MCF 10A (cell line): Measurements from ENCODE around the gene SRSF10. TPM values are rescaled to one million over a fixed set of nuclear protein-coding genes. Genes with fewer than 3 reads are reported as not detected.

Experiments
- Bru-seq: library from RNA; stranded (reverse); fragments of 400-500 nt; gene quantifications from one replicate; lab custom pipeline; 2021; lab: Mats Ljungman, UMichigan
- BruChase-seq, 2 experiments: library from RNA; stranded (reverse); fragments of 400-500 nt; gene quantifications; one replicate each; lab custom pipeline; 2021; lab: Mats Ljungman, UMichigan
- BruUV-seq: library from RNA; stranded (reverse); fragments of 400-500 nt; replicated peaks from 2 replicates; lab custom pipeline; 2021; lab: Mats Ljungman, UMichigan
- CTCF ChIA-PET: fragments of 300-600 bp; sonication (Branson Sonifier 250); formaldehyde crosslinking; extraction: SDS; loops from one replicate; lab custom pipeline; 2021; ENCODE audit warnings: antibody characterized with exemption, inconsistent platforms; lab: Yijun Ruan, JAX
- POLR2A ChIA-PET: fragments of 300-600, 350-650 bp; sonication (Branson Sonifier 250); formaldehyde crosslinking; extraction: SDS; loops from one replicate; lab custom pipeline; 2020; ENCODE audit warnings: antibody characterized with exemption, inconsistent platforms; lab: Yijun Ruan, JAX
- DNase-seq: peaks from one replicate; pipeline ENCODE4 v3.0.0-alpha.2; 2018; ENCODE audit not compliant: unreplicated experiment
- H3K27ac Mint-ChIP-seq: one replicate; pipeline ENCODE4 v1.8.0; 2022; ENCODE audit warnings: mild to moderate bottlenecking, low read depth, mixed read lengths; ENCODE audit not compliant: unreplicated experiment
- H3K27me3 Mint-ChIP-seq: one replicate; pipeline ENCODE4 v1.8.0; 2022; ENCODE audit warnings: mixed read lengths; ENCODE audit not compliant: insufficient read depth, unreplicated experiment
- H3K36me3 Mint-ChIP-seq: one replicate; pipeline ENCODE4 v1.8.0; 2022; ENCODE audit warnings: mild to moderate bottlenecking, moderate library complexity, mixed read lengths; ENCODE audit not compliant: insufficient read depth, unreplicated experiment
- H3K4me1 Mint-ChIP-seq: one replicate; pipeline ENCODE4 v1.8.0; 2022; ENCODE audit warnings: mixed read lengths; ENCODE audit not compliant: insufficient read depth, unreplicated experiment
- H3K4me3 Mint-ChIP-seq: one replicate; pipeline ENCODE4 v1.8.0; 2022; ENCODE audit warnings: mild to moderate bottlenecking, moderate library complexity, mixed read lengths; ENCODE audit not compliant: unreplicated experiment
- H3K9me3 Mint-ChIP-seq: one replicate; pipeline ENCODE4 v1.8.0; 2022; ENCODE audit warnings: mixed read lengths; ENCODE audit not compliant: unreplicated experiment
- intact Hi-C: fragments of 100-400 bp; cut with micrococcal nuclease; formaldehyde crosslinking; loops from 2 replicates; pipeline ENCODE4 v1.14.1; 2022
- long read RNA-seq: library from polyadenylated mRNA; stranded (forward); transcript quantifications from one replicate; pipeline ENCODE4 v2.0.0, GENCODE V29; 2022
- total RNA-seq: library from RNA; stranded (reverse); gene quantifications from 2 replicates; pipeline ENCODE4 v1.2.3, GENCODE V29; 2022
- TF ChIP-seq, protein P1 (sequence below): fragments of 200-600 bp; IDR thresholded peaks from one replicate; pipeline ENCODE4 v1.8.0; 2022; ENCODE audit warnings: antibody characterized with exemption, mild to moderate bottlenecking; ENCODE audit not compliant: unreplicated experiment

SRSF10 gene
- total RNA-seq (121 and 134 TPM in 2 replicates), Bru-seq, nascent RNA (percentile 98 among the genes with signal in this experiment), BruChase-seq, experiment 1, labeled RNA remaining after a 6-hour chase (percentile 98 among the genes with signal in this experiment), BruChase-seq, experiment 2, labeled RNA remaining after a 2-hour chase (percentile 98 among the genes with signal in this experiment)
- long read RNA-seq, partial matches to known transcripts = 8 of 47 reads
- long read RNA-seq, other reads (novel, unspliced or antisense) = 33 of 47 reads

DNA sequence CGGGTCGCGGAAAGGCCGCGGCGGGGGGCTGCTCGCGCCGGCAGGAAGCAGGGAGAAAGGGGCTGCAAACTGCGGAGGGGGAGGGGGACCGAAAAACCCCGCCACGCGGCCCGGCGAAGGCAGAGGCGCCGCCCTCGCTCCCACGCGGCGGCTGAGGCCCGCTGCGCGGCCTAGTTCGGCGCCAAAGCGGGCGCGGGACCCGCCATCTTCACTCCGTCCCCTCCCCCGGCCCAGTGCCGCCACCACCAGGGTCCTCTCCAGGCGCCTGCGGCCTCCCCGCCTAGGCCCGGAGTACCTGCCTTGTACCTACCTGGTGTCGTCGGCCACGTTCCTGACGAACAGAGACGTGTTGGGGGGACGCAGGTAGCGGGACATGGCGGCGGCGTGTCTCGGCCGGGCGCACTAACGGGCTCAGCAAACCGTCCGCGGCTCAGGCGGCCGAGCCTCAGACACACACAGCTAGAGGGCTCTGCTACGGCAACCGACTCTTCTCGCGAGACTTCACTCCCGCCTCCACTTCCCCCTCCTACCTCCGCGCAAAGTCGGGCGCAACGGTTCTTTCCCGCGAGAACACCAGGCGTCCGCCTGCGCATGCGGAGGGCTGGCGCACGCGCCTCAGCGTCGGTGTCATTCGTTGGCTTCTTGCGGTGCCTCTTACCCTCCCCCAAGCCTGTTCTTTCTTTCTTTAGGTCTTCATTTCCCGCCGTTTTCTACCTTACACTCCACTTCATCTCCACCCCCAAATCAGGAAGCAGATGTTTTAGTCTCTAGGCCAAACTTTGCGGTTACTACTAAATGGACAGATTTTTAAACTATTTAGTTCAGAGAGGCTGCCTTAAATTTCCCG, at the start of gene SRSF10:
SRSF10 (minus strand) TSS at position 447 of the 847 bp plus-strand sequence; CDS start at position 375, 72 bp downstream.
- no TSS peak for BruUV-seq

DNA sequence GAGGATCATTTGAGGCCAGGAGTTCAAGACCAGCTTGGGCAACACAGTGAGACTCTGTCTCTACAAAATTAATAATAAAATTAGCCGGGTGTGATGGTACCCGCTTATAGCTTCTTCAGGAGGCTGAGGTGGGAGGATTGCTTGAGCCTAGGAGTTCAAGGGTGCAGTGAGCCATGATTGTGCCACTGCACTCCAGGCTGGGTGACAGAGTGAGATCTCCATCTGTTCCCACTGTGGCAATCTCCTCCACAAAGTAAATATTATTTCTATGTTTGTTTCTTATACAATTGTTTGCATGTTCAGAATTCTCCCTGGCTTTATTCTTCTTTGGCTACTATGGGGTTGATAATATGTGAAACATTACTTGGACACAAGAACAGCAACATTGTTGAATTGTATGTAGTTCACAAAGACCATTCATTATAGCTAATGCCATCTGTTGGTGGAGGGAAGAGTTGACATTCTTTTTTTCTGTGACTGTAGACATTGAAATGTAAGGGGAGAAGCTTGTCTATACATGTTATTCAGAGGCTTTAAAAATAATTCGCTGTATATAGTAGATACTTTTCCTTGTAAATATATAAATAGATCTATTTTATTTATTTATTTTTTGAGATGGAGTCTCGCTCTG, 47.8 kb upstream of the SRSF10 start:
- no TSS peak for BruUV-seq
- intact Hi-C loops = loop anchor here (1.0 to 2.0 kb wide), 3 partner anchors 51 to 219 kb away; partner anchors contain the start of gene PNRC2

More for the DNA sequence above, at the start of gene SRSF10:
- Mint-ChIP-seq H3K27ac (peak within 1 kb of the TSS; percentile 95), H3K36me3 (peaks cover 28% of the 10 kb centered on the region), H3K4me1 (peaks cover 38% of the 10 kb centered on the region), H3K27me3 (no peaks in the 10 kb centered on the region), H3K9me3 (no peaks in the 10 kb centered on the region), H3K4me3 (peak within 1 kb of the TSS; percentile 91)
- peak; percentile 98 for DNase-seq
- ChIA-PET POLR2A (interaction anchor here (0.6 to 7.3 kb wide), 21 partner anchors 9 to 436 kb away, joined by 3 to 97 read pairs (median 6); partner anchors contain the start of genes NIPAL3, PITHD1, PNRC2 and RPL11), CTCF (interaction anchor here (0.6 to 2.3 kb wide), 6 partner anchors 22 to 677 kb away, joined by 3 to 5 read pairs (median 4); no protein-coding TSS in a partner anchor)
- TF ChIP-seq, protein P1, sequence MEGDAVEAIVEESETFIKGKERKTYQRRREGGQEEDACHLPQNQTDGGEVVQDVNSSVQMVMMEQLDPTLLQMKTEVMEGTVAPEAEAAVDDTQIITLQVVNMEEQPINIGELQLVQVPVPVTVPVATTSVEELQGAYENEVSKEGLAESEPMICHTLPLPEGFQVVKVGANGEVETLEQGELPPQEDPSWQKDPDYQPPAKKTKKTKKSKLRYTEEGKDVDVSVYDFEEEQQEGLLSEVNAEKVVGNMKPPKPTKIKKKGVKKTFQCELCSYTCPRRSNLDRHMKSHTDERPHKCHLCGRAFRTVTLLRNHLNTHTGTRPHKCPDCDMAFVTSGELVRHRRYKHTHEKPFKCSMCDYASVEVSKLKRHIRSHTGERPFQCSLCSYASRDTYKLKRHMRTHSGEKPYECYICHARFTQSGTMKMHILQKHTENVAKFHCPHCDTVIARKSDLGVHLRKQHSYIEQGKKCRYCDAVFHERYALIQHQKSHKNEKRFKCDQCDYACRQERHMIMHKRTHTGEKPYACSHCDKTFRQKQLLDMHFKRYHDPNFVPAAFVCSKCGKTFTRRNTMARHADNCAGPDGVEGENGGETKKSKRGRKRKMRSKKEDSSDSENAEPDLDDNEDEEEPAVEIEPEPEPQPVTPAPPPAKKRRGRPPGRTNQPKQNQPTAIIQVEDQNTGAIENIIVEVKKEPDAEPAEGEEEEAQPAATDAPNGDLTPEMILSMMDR = no peak
- intact Hi-C loops = loop anchor here (1.0 to 2.0 kb wide), 2 partner anchors 39 to 132 kb away; partner anchors contain the start of gene MYOM3

DNA sequence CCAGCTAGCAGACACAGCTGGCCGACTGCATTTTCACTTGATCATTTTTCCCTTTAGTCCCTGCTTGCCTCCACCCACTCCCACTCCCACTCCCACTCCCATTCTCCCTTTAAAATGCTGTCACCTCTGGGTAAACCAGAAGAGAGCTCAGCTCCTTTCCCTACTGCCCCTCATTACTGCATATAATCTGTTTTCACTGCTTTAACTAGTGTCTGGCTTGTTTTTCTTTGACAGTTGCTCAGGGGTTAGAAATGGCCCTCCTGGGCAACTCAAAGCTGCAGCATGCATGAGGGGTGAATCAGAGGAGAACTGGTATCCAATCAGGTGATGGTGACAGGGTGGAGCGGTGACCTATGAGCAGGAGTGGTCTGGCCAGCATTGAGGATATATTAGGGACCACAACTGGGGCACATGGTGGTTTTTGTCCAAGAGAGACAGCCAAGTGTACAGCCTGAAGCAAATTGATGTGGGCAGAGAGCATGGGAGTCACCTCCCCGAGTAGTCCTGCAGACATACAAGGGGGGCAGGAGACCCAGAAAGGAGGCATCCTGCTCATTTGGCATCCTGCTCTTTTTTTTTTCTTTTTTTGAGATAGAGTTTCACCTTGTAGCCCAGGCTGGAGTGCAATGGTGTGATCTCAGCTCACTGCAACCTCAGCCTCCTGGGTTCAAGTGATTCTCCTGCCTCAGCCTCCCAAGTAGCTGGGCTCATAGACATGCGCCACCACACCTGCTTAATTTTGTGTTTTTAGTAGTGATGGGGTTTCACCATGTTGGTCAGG, 42.6 kb upstream of the SRSF10 start:
- intact Hi-C loops = no loop called here
- H3K27me3 Mint-ChIP-seq = no peaks in the 10 kb centered on the region
- peak overlapping the region; percentile 15 for H3K4me3 Mint-ChIP-seq
- TF ChIP-seq, protein P1 = no peak
- no TSS peak for BruUV-seq
- peaks cover 6% of the 10 kb centered on the region for H3K36me3 Mint-ChIP-seq
- peaks cover 24% of the 10 kb centered on the region for H3K4me1 Mint-ChIP-seq
- peak overlapping the region; percentile 65 for H3K27ac Mint-ChIP-seq
- H3K9me3 Mint-ChIP-seq = no peaks in the 10 kb centered on the region
- DNase-seq = peak; percentile 71
- CTCF ChIA-PET = interaction anchor here (0.6 to 0.7 kb wide), 2 partner anchors 11 to 65 kb away, joined by 3 read pairs; no protein-coding TSS in a partner anchor
- POLR2A ChIA-PET = interaction anchor here (0.7 to 6.0 kb wide), 7 partner anchors 25 to 245 kb away, joined by 3 to 79 read pairs (median 4); partner anchors contain the start of genes PITHD1, PNRC2 and SRSF10

More for the DNA sequence above, 47.8 kb upstream of the SRSF10 start:
- ChIA-PET CTCF (interaction anchor here (0.6 to 2.7 kb wide), 23 partner anchors 8 to 256 kb away, joined by 3 to 21 read pairs (median 4); partner anchors contain the start of genes MYOM3, PNRC2 and SRSF10), POLR2A (interaction anchor here (0.5 to 3.6 kb wide), 18 partner anchors 9 to 378 kb away, joined by 3 to 28 read pairs (median 5); partner anchors contain the start of genes GALE, PITHD1, PNRC2 and SRSF10)
- peak; percentile 57 for DNase-seq
- Mint-ChIP-seq H3K4me3 (no peak overlapping the region), H3K27me3 (no peaks in the 10 kb centered on the region), H3K9me3 (no peaks in the 10 kb centered on the region), H3K27ac (peak overlapping the region; percentile 40), H3K4me1 (peaks cover 6% of the 10 kb centered on the region), H3K36me3 (no peaks in the 10 kb centered on the region)
- TF ChIP-seq, protein P1 = peak; percentile 49
